Keratinocyte (primary cell): Measurements from ENCODE around the gene CBL. TPM values are rescaled to one million over a fixed set of nuclear protein-coding genes. Genes with fewer than 3 reads are reported as not detected.

Source experiments
- DNase-seq: peaks from one replicate; pipeline ENCODE4 v3.0.0-alpha.2; 2011; ENCODE audit warnings: low read depth, missing footprints, low spot score
- FAIRE-seq: peaks from 2 replicates; lab custom pipeline; 2011; peaks lifted over from hg19 to GRCh38; lab: Jason Lieb, UNC
- H2AFZ ChIP-seq: 2 replicates; pipeline ENCODE4 v1.6.0; 2012; ENCODE audit warnings: low read length, control low read depth, inconsistent platforms; ENCODE audit not compliant: control insufficient read depth
- H3K27ac ChIP-seq: 2 replicates; pipeline ENCODE4 v1.5.1; 2011; ENCODE audit warnings: low read length; ENCODE audit not compliant: control insufficient read depth, insufficient read depth
- H3K27me3 ChIP-seq: 3 replicates; pipeline ENCODE4 v1.6.0; 2011; ENCODE audit warnings: low read length; ENCODE audit not compliant: control insufficient read depth, insufficient read depth; ENCODE audit errors: extremely low read depth
- H3K36me3 ChIP-seq, 2 experiments: 2 replicates in 1 of 2; 3 replicates in 1 of 2; pipeline ENCODE4 v1.5.1; 2011; ENCODE audit warnings: low read length in 2 of 2, mild to moderate bottlenecking in 1 of 2; ENCODE audit not compliant: control insufficient read depth in 2 of 2, insufficient read depth in 2 of 2; ENCODE audit errors: extremely low read depth in 1 of 2
- H3K4me1 ChIP-seq: 3 replicates; pipeline ENCODE4 v1.5.1; 2011; ENCODE audit warnings: low read length; ENCODE audit not compliant: control insufficient read depth, insufficient read depth; ENCODE audit errors: extremely low read depth
- H3K4me2 ChIP-seq: 3 replicates; pipeline ENCODE4 v1.6.0; 2011; ENCODE audit warnings: low read depth, low read length; ENCODE audit not compliant: control insufficient read depth, insufficient read depth; ENCODE audit errors: extremely low read depth
- H3K4me3 ChIP-seq, 3 experiments: fragments of 200-600 bp in 1 of 3; sonication (generic) in 1 of 3; 2 replicates in 2 of 3; 3 replicates in 1 of 3; pipeline ENCODE4 v1.5.1; 2011 to 2016; ENCODE audit warnings: low read length in 3 of 3, mild to moderate bottlenecking in 3 of 3, control low read depth in 2 of 3, inconsistent platforms in 1 of 3, low read depth in 1 of 3, mixed read lengths in 1 of 3, mixed run types in 1 of 3, moderate library complexity in 1 of 3; ENCODE audit not compliant: control insufficient read depth in 2 of 3, insufficient read depth in 2 of 3; ENCODE audit errors: extremely low read depth in 1 of 3
- H3K79me2 ChIP-seq: 2 replicates; pipeline ENCODE4 v1.6.0; 2012; ENCODE audit warnings: low read length; ENCODE audit not compliant: control insufficient read depth, insufficient read depth
- H3K9ac ChIP-seq: 3 replicates; pipeline ENCODE4 v1.6.0; 2011; ENCODE audit warnings: low read length; ENCODE audit not compliant: control insufficient read depth, insufficient read depth; ENCODE audit errors: extremely low read depth
- H3K9me1 ChIP-seq: 3 replicates; pipeline ENCODE4 v1.6.0; 2011; ENCODE audit warnings: low read length; ENCODE audit not compliant: control insufficient read depth, insufficient read depth; ENCODE audit errors: extremely low read depth
- H3K9me3 ChIP-seq: 2 replicates; pipeline ENCODE4 v1.5.1; 2012; ENCODE audit warnings: low read depth, low read length; ENCODE audit not compliant: control insufficient read depth
- H4K20me1 ChIP-seq: 3 replicates; pipeline ENCODE4 v1.6.0; 2011; ENCODE audit warnings: low read length; ENCODE audit not compliant: control insufficient read depth, insufficient read depth; ENCODE audit errors: extremely low read depth
- EZH2 ChIP-seq: IDR thresholded peaks from one replicate; pipeline ENCODE4 v1.6.1; 2012; ENCODE audit warnings: inconsistent platforms, mild to moderate bottlenecking, low read length, moderate library complexity
- dilution Hi-C: fragments of 300-500 bp; cut with MboI; formaldehyde crosslinking; loops from one replicate; pipeline ENCODE4 v1.7.0; 2020; ENCODE audit warnings: low sequenced_read_pairs; ENCODE audit not compliant: extremely low pct_ligation_motif_present
- polyA plus RNA-seq, 5 experiments: library from polyadenylated mRNA; depleted of rRNA in 3 of 5; stranded (reverse) in 3 of 5; stranded (forward) in 1 of 5; unstranded in 1 of 5; fragments of >200 nt; gene quantifications; 1 replicate in 1 of 5; 2 replicates in 3 of 5; 3 replicates in 1 of 5; pipeline versions ENCODE4 v1.2.1 to v1.2.3, GENCODE V29; 2011 to 2012; ENCODE audit warnings: missing spikeins in 2 of 5, low read depth in 1 of 5, low replicate concordance in 1 of 5
- TF ChIP-seq, protein P1 (sequence below), 3 experiments: IDR thresholded peaks in 1 of 3; conservative IDR thresholded peaks in 1 of 3; optimal IDR thresholded peaks in 1 of 3; 2 replicates in 2 of 3; 3 replicates in 1 of 3; pipeline versions ENCODE3 to v1.5.1; 2011; ENCODE audit warnings: low read length in 3 of 3, mild to moderate bottlenecking in 3 of 3, moderate library complexity in 2 of 3, control low read depth in 1 of 3, inconsistent platforms in 1 of 3; ENCODE audit not compliant: insufficient read depth in 2 of 3; ENCODE audit errors: extremely low read depth in 1 of 3

Gene CBL
- polyA plus RNA-seq, 1 donor (not counting 4 experiments of a cell fraction or from before 2014, with no cell fraction given), result 14.1 TPM

DNA sequence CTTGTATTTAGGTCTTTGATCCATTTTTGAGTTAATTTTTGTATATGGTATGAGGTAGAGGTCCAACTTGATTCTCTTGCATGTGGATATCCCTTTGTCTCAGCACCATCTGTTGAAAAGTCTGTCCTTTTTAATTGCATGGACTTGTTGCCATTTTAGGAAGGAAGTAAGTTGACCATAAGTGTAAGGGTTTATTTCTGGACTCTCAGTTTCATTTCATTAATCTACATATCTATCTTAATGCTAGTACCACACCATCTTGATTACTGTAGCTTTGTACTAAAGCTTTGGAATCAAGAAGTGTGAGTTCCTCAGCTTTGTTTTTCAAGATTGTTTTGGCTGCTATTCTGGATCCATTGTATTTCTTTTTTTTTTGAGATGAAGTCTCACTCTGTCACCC lies 31.4 kb downstream of the CBL start:
- Histone ChIP-seq H3K4me2 (no peak overlapping the region), H3K27me3 (no peaks in the 10 kb centered on the region), H3K9ac (no peak overlapping the region), H3K79me2 (peaks cover 50% of the 10 kb centered on the region), H3K9me1 (no peaks in the 10 kb centered on the region), H3K4me1 (peaks cover 7% of the 10 kb centered on the region), H3K27ac (no peak overlapping the region), H4K20me1 (no peaks in the 10 kb centered on the region), H3K4me3 (no peak overlapping the region), H3K36me3 (peaks cover 5 to 8% of the 10 kb centered on the region in 2 experiments), H3K9me3 (no peaks in the 10 kb centered on the region), H2AFZ (no peak overlapping the region)
- DNase-seq (no peak), FAIRE-seq (no peak)
- dilution Hi-C loops, result no loop called here
- TF ChIP-seq, protein P1, sequence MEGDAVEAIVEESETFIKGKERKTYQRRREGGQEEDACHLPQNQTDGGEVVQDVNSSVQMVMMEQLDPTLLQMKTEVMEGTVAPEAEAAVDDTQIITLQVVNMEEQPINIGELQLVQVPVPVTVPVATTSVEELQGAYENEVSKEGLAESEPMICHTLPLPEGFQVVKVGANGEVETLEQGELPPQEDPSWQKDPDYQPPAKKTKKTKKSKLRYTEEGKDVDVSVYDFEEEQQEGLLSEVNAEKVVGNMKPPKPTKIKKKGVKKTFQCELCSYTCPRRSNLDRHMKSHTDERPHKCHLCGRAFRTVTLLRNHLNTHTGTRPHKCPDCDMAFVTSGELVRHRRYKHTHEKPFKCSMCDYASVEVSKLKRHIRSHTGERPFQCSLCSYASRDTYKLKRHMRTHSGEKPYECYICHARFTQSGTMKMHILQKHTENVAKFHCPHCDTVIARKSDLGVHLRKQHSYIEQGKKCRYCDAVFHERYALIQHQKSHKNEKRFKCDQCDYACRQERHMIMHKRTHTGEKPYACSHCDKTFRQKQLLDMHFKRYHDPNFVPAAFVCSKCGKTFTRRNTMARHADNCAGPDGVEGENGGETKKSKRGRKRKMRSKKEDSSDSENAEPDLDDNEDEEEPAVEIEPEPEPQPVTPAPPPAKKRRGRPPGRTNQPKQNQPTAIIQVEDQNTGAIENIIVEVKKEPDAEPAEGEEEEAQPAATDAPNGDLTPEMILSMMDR (optimal IDR thresholded peaks at IDR 0.05 in 1 of 3, IDR thresholded peaks at IDR 0.05 in 1 of 3, conservative IDR thresholded peaks at IDR 0.05 in 1 of 3; ENCODE audit: extremely low read depth in 1 of 3, insufficient read depth in 2 of 3, low read length in 3 of 3), result no peak
- TF ChIP-seq EZH2, result no peak

DNA sequence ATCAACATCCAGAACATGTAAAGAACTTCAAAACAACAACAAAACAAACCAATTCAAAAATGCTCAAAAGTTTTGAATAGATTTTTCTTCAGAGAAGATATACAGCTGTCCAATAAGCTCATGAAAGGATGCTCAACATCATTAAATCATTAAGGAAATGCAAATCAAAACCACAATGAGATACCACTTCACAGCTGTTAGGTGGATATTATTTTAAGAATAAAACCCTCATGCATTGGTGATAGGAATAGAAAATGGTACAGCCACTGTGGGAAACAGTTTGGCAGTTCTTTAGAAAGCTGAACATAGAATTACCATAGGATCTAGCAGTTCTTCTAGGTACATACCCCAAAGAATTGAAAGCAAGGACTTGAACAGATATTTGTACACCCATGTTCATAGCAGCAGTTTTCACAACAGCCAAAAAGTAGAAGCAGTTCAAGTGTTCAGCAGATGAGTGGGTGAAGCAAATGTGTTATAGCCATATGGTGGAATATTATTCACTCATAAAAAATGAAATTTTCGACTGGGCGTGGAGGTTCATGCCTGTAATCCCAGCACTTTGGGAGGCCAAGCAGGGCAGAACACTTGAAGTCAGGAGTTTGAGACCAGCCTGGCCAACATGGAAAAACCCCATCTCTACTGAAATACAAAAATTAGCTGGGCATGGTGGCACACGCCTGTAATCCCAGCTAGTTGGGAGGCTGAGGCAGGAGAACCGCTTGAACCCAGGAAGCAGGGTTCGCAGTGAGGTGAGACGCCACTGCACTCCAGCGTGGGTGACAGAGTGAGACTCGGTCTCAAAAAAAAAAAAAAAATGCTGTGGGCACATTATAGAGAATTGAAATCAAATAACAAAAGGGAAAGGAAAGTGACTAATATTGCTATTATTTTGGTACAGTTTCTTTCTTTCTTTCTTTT lies 42.9 kb downstream of the CBL start:
- H3K27ac ChIP-seq, result no peak overlapping the region
- H3K9ac ChIP-seq, result no peak overlapping the region
- no peaks in the 10 kb centered on the region for H3K4me1 ChIP-seq
- H3K36me3 ChIP-seq, result peaks cover 0 to 6% of the 10 kb centered on the region in 2 experiments
- H3K4me2 ChIP-seq, result no peak overlapping the region
- dilution Hi-C loops, result no loop called here
- peaks cover 22% of the 10 kb centered on the region for H3K79me2 ChIP-seq
- no peaks in the 10 kb centered on the region for H3K27me3 ChIP-seq
- DNase-seq (no peak), FAIRE-seq (no peak)
- H3K9me1 ChIP-seq, result no peaks in the 10 kb centered on the region
- no peak overlapping the region for H2AFZ ChIP-seq
- no peaks in the 10 kb centered on the region for H4K20me1 ChIP-seq
- H3K4me3 ChIP-seq, result no peak overlapping the region
- TF ChIP-seq EZH2, result no peak
- TF ChIP-seq, protein P1 (optimal IDR thresholded peaks at IDR 0.05 in 1 of 3, IDR thresholded peaks at IDR 0.05 in 1 of 3, conservative IDR thresholded peaks at IDR 0.05 in 1 of 3; ENCODE audit: extremely low read depth in 1 of 3, insufficient read depth in 2 of 3, low read length in 3 of 3), result no peak
- no peaks in the 10 kb centered on the region for H3K9me3 ChIP-seq
